HG03378 (cell line): ENCODE data around the gene KLHDC3.

Experiments
- ATAC-seq: cut with Tn5 transposase; IDR thresholded peaks from one replicate; pipeline ENCODE4 v1.9.1; 2021; ENCODE audit warnings: mild to moderate bottlenecking, moderate library complexity; ENCODE audit not compliant: unreplicated experiment

KLHDC3 gene

DNA sequence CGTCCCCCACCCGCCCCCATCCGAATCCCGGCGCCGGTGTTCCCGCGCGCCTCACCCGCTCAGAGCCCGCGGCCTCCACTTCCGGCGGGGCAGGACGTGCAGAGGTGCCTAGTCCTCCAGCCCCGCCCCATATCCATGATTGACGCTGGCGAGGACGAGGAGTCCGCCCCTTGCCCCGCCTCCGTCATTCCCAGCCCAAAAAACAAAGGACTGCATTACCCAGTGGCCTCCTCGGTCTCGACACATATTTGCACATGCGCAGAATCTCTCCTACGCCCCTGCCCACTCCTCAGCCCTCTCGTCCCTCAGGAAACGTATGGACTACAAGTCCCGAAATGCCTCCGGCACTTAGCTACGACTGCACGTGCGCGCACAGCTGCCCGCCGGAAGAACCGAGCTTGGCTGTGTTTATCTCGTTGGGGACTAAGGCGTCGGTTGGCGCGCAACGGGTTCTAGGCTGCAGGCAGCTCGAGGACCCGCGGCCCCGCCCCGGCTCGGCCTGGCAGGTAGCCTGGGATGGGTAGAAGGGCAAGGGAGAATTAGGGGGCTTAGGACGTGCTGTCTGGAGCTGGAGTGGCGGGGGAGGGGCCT is at the start of gene KLHDC3, which contains the start of gene MEA1:
Gene KLHDC3, plus strand, starts transcription at position 407 of the 591 bp plus-strand sequence. CDS start 2,944 bp downstream, outside the sequence.
Gene MEA1, minus strand, starts transcription at position 104 of the 591 bp plus-strand sequence. CDS start 133 bp downstream, outside the sequence.
- ATAC-seq = peak; percentile 92

DNA sequence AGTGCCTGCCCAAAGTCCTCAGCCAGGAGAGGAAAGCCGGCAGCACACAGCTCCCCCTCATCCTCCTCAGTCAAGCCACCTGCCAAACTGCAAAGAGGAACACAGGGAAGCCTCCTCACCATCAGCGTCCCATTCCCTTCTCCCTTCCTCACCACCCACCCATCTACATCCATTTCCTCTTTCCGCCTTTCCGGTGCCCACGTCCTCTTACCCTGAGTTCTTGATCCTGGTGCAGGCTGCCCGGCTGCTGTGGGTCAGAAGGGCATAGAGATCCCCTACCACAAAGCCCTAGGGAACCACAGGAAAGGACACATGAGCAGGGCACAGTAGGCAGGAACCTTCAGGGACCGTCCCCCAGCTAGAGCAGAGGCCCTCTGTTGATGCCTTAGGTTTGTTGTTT is 47.5 kb upstream of the KLHDC3 start:
- ATAC-seq = no peak

GRCh38 chr6:42967228-42967627 is 46.8 kb upstream of the KLHDC3 start:
- ATAC-seq = no peak

DNA sequence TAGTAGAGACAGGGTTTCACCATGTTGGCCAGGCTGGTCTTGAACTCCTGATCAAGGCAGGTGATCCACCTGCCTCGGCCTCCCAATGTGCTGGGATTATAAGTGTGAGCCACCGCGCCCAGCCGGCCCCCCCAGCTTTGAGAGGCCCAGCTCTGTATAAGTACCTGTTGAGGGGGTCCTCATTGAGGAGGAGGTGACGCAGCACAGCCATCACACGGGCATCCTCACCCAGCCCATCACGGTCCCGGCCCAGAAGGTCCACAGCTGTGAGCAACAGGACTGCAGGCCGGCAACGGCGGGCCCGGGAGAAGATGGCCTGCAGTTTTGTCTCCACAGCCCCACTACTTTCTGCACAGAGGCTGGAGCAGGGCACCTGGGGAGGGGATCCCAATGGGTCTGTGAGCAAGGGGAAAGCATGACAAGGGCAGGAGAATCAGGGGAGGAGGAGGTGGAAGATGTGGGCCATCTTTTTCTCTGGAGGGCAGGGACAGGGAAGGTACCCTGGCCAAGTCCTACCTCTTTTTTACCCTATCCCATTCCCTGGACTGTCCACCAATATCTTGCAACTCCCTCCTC is 45.8 kb upstream of the KLHDC3 start:
- no peak for ATAC-seq

- ATAC-seq = no peak
Observed at GRCh38 chr6:42968783-42969182, 45.3 kb upstream of the KLHDC3 start.

DNA sequence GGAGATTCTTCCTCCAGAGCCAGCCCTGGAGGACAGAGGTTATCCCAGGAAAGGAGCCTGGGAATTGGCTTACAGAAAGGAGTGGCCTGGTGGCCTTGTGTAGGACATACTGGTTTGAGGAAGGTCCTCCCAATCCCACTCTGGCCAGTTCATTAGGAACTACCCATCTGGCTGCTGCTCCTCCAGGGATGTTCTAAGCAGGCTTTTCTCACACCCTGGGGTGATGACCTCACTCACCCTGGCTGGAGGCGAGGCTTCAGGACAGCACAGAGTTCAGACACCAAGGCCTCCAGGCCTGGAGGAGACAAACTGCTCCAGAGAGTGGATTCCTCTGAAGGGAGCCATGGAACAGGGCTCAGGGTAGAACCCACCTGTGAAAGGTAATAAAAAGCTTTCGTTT is 44.6 kb upstream of the KLHDC3 start:
- no peak for ATAC-seq

DNA sequence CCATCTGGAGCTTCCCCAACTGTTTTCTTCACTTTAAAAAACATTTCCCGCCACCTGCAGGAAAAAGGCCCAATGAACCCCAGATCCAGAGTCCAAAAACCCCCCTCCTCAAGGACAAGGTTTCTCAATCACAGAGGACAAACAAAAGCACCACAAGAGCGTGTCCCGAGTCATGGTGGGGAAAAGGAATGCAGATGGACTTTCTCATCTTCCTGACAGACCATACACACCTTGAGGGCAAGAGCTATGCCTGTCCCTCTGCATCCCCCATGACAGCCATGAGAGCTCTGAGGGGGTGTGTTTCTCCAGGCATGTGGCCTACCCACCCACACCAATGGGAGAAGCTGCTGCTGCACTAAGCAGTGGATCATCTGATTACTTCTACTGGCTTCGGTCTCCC is 44.1 kb upstream of the KLHDC3 start:
- ATAC-seq = no peak

- no peak for ATAC-seq
Observed at GRCh38 chr6:42970871-42971612, 43.0 kb upstream of the KLHDC3 start.

- ATAC-seq = no peak
Observed at GRCh38 chr6:42971746-42972327, 42.2 kb upstream of the KLHDC3 start.

DNA sequence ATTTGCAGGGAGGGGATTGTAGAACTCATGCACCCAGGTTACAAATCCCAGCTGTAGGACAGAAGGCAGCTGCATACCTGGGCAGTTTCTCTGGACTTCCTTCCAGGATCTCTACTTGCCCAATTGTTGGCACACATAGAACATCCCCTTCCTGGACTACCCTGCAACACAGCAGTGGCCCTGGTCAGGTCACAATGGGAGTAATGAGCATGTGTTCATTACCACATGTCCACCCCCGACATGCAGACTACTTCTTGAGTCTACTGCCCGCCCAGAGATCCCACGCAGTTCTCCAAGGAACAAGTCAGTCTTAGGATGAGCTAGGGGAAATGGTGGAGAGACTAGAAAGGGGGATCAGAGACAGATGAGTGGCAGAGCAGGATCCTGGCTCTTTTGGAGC is 40.1 kb upstream of the KLHDC3 start:
- no peak for ATAC-seq

- ATAC-seq = no peak
Observed at GRCh38 chr6:42974919-42975505, 39.0 kb upstream of the KLHDC3 start.

GRCh38 chr6:42978487-42978838 is 35.6 kb upstream of the KLHDC3 start:
- no peak for ATAC-seq

DNA sequence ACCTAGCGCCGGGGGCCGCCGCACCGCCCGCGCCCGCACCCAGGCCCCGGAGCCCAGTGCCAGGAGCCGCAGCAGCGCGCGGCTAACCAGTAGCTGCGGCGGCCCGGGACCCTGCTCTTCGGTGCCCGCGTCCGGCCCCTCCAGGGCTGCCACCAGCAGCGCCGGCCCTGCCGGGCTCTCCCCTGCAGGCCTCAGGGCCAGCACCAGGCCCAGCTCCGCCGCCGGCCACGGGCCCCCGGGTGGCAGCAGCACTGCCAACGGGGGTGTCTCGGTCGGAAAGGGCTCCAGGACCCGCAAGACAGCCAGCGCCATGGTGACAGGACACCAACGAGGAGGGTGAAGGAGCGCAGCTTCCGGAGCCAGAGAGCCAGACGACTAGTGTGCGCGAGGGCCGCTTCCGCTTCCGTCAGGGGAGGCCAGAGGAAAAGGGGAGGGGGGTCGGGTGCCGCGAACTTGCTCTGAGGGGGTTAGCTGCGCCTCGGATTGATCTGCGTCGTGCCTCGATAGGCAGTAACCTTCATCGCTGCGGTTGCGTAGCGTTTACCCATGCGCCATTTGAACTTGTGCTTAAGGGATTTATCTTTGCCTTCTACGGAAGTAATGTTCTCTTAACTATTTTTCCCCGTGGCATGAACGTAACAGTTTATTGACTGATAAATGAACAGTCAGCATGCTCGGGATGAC is 35.1 kb upstream of the KLHDC3 start, which contains the start of gene PEX6:
Gene PEX6, minus strand, starts transcription at position 343 of the 684 bp plus-strand sequence. Its CDS starts 31 bp downstream, at position 312.
- peak; percentile 61 for ATAC-seq

GRCh38 chr6:42979523-42980177 is 34.4 kb upstream of the KLHDC3 start:
- ATAC-seq = peak; percentile 5

GRCh38 chr6:42981836-42982235 is 32.2 kb upstream of the KLHDC3 start:
- no peak for ATAC-seq

- ATAC-seq = peak; percentile 85
Observed at GRCh38 chr6:42984001-42984923, 29.8 kb upstream of the KLHDC3 start, which contains the start of gene PPP2R5D. PPP2R5D (plus strand) TSS chr6:42984570; CDS start chr6:42984678, 108 bp downstream.

DNA sequence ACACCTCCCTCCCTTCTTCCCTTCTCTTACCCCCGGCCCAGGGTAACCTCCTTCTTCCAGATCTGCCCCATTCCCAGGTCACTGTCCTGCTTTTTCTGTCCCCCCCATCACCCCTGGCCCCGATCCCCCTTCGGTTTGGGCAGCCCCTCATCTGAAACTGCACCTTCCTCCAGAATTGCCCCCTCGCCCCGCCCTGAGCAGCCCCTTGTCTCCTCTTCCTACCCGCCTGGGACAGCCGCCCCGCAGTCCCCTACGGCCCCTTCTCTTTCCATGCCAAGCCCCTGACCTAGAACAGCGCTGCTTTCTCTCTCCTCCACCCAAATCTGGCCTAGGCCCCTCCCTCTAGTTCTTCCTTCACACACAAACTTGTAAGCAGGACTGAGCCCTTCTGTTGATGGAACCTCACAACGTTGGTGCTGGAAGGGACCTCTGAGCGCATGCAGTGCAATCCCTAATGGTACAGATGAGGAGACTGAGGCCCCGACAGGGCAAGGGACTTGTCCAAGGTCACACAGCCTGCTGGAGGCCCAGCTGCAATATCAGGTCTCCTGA is 29.0 kb upstream of the KLHDC3 start:
- no peak for ATAC-seq

GRCh38 chr6:42987533-42988451 is 26.3 kb upstream of the KLHDC3 start:
- no peak for ATAC-seq
